NCI-H748 (cell line): ENCODE measurements around the gene TBX19.

Experiments used
- DNase-seq: peaks from one replicate; lab custom pipeline; 2025; ENCODE audit not compliant: unreplicated experiment; lab: John Stamatoyannopoulos, UW

The TBX19 gene

GRCh38 chr1:168354335-168355269 lies 73.9 kb downstream of the TBX19 start:
- peak; percentile 55 for DNase-seq

- no peak for DNase-seq
Observed at GRCh38 chr1:168360151-168361021, 79.7 kb downstream of the TBX19 start.

- DNase-seq = no peak
Observed at GRCh38 chr1:168361252-168361651, 80.6 kb downstream of the TBX19 start.

DNA sequence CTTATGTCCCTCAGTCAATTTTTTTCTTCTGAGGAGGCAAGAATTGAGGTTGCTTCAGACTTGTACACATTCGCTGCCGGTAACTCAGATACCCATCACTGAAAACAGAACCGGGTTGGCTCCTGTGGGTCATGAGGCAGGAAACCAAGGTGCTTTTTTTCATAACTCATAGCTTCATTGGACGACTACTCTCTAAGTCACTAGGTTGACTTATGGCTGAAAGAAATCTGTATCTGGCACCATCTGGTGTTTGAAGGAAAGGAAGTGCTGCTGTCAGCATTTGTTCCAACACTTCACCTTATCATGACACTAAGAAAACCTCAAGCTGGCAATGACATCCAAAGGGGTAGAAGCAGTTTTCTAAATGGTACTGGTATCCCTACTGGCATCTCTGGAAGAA lies 82.3 kb downstream of the TBX19 start:
- DNase-seq = no peak
